Stimulated activated naive CD8-positive, alpha-beta T cell treated with anti-CD3 and anti-CD28 coated beads, Interleukin-15, Interleukin-2, amounts not matched to agents 100 U/mL and 50 U/mL, for 24 hours (primary cell): ENCODE data around the gene TAAR9.
"Not testable (repeated sequence)": the region's sequence is repeated elsewhere in the genome, so short reads cannot be mapped to it uniquely, and the experiment has no call there.

Source experiments
- ATAC-seq: fragments of 150-1000 bp; cut with Tn5 transposase; one replicate; pipeline ENCODE4 v1.10.0; 2021
- DNase-seq: peaks from one replicate; pipeline ENCODE4 v3.0.0; 2021

The TAAR9 gene

GRCh38 chr6:132515386-132515785, 22.7 kb upstream of the TAAR9 start:
- DNase-seq (no peak), ATAC-seq (no peak)

DNA sequence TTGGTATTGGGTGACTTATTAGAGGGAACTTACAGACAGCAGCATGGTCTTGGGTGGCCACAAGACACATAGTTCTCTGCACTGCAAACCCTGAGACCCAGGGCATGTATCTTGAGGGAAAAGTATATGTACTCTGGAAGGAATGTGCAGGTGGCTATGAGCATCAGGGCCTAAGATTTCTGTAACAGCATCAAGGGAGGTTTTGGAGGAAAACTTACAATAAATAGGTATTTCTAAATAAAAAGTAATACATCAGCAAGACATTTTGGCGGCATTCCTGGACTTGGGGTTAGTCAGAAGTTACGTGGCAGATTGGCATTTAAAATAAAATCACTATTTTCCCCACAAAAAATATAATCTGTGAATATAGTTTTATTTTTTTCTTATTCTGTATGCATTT, 17.1 kb upstream of the TAAR9 start:
- no peak for DNase-seq
- ATAC-seq, result no peak

DNA sequence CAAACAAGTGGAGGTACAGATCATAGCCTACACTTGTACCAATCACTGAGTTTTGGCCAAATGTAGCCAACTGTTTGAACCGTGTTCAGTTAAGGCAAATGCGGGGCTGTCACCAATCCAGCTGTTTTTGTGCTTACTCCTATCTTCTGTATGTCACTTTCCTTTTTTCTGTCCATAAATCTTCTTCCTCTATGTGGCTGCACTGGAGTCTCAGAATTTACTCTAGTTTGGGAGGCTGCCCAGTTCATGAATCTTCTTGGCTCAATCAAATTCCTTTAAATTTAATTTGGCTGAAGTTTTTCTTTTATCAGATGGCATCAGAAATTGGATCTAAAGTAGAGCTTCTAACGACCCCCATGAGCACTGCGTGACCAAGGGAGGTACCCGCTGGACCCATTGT, 13.4 kb upstream of the TAAR9 start:
- ATAC-seq (no peak), DNase-seq (no peak)

DNA sequence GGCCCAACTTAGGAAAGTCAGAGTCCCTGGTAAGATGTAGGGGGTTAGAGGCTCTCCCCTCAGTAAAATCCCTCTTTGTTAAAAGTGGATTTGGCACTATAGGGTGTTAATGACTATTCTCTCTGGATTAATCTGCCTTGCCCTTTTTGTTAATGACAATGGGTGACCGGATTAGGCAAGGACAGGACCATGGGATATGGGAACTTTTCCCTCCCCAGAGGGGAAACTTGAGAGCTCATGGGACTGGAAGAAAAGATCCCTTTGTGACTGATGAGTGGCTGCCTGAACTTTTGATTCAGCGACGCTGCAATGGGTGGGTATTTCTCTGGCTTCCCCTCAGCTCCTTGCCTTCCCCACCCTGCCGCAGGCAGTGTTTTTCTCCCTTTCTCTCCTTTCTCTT, 12.2 kb upstream of the TAAR9 start:
- ATAC-seq, result no peak

GRCh38 chr6:132526461-132526860, 11.6 kb upstream of the TAAR9 start:
- no peak for ATAC-seq
- DNase-seq, result no peak

More for the DNA sequence above, 12.2 kb upstream of the TAAR9 start:
- DNase-seq, result no peak

DNA sequence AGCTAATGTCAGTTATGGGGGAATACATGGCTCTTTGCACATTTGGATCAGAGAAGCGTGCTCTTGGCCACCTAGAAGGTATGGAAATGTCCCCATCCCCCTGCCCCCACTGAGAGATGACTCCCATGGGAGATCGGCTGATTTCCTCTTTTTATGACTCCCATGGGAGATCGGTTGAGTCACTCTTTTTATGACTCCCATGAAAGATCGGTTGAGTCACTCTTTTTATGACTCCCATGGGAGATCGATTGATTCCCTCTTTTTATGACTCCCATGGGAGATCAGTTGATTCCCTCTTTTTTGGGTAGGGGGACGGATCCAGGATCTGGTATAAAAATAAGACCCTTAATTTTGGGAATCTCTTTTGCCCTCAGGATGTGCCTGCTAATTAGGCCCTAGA, 10.3 kb upstream of the TAAR9 start:
- ATAC-seq, result no peak
- DNase-seq, result no peak

DNA sequence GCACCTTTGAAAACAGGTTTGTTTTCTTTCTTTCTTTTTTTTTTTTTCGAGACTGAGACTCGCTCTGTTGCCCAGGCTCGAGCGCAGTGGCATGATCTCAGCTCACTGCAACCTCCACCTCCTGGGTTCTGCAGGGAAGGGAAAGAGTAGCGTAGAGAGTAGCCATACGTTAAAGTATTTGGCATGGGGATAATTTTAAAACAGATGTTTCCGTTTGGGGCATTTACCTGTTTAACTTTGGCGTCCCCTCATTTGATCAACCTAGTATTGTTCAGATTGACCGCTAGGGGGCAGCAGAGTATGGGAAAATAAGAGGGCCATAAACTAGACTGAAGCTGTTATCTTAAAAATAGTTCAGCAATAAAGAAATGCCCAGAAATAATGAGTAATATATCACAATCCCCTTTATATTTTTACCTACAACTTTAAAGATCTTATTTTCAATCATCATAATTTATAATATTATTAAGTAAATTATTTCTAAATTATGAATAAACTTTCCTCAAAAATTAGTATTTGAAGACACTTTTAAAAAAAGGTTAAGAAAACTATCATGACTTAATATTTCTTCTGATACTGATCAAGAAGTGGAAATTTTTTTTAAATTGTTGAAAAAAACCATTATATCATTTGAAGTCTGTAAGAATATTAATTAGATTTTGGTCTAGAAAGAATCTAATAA, 7.6 kb upstream of the TAAR9 start:
- DNase-seq (peak; percentile 76), ATAC-seq (peak; percentile 63)

DNA sequence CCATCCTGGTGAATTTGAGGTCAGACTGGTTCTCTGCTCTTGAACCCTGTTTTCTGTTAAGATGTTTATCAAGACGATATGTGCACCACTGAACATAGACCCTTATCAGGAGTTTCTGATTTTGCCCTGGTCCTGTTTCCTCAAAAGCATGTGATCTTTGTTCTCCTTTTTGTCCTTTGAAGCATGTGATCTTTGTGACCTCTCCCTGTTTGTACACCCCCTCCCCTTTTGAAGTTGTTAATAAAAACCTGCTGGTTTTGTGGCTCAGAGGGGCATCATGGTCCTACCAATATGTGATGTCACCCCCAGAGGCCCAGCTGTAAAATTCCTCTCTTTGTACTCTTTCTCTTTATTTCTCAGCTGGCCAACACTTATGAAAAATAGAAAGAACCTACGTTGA, 3.5 kb upstream of the TAAR9 start:
- not testable (repeated sequence) for DNase-seq, ATAC-seq

GRCh38 chr6:132537145-132537544, 932 bp upstream of the TAAR9 start:
- no peak for ATAC-seq
- DNase-seq, result no peak

DNA sequence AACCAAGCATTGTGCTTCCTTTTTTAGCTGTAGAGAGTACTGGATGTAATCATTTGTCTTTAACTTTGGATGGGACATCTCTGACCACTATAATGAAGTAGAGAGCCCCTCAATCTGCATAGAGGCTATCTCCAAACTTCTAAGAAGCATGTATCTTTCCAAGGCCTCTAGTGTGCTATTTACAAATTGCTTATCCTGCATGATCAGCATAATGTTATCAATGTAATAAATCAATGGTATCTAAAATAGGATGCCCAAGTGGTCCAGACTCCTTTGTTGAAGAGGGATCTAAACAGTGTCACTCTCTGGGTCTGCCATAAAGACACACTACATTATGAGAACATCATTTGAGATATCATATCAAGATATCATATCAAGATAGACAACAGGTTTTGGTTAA, 6.7 kb downstream of the TAAR9 start:
- DNase-seq, result no peak
- no peak for ATAC-seq

DNA sequence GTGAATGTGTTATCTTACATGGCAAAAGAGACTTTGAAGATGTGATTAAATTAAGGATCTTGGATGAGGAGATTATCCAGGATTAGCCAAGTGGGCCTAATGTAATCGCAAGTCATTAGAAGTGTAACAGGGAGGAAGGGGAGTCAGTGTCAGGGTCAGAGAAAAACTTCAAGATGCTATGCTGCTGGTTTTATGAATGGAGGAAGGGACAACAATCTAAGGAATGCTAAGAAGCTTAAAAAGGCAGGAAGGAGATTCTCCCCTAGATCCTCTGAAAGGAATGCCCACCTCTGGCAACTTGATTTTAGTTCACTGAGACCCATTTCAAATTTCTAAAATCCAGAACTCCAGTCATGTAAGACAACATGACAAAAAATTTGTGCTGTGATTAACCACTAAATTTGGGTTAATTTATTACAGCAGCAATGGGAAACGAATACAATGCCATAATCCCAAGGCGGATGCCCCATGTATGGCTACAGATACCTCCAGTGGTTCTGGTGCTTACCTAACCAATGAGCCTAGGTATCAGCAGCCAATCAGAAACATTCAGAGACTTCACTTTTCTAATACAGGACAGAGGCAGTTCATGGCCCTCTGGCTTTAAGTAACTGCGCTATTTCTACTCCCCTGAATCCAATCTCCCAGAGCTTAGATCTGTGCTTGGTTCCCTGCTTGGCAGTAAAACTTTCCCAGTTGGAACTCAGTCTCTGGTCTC, 10.8 kb downstream of the TAAR9 start:
- DNase-seq (no peak), ATAC-seq (no peak)

DNA sequence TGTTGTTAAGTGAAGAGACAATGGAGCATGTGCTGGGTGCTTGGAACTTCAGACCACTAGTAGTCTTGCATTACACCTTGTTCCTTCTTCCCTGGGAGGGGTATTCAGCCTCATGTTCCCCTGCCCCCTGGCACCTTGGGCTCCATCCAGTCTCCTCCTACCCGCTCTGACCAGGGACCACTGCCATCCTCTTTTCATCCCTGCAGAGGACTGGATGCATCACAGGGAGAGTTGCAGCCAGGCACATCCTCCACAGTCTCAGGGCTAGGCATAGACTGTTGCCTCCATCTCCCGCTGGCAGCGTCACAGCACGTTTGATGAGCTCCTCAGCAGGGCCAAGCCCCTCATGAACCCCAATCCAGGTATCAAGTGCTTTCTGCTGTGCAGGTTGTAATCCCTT, 13.1 kb downstream of the TAAR9 start:
- ATAC-seq (no peak), DNase-seq (no peak)

DNA sequence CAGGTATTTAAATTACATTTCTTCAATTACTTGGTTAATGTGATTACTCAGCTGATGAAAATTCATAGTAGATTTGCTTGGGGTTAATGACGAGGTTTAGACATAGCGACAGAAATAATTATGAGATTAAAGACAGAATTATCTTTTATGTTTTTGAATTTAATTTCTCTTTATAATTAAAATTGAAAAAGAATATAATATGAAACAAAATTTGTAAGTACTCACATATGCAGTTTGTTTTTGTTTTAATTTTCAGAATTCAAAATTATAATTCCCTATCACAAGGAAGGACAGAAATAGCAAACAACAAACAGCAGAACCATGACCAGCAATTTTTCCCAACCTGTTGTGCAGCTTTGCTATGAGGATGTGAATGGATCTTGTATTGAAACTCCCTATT, 14.3 kb downstream of the TAAR9 start, which contains the start of gene TAAR8:
Gene TAAR8, plus strand, starts transcription at position 301 of the 400 bp plus-strand sequence. Its CDS starts 21 bp downstream, at position 322.
- DNase-seq (no peak), ATAC-seq (no peak)

- not testable (repeated sequence) for DNase-seq, ATAC-seq
Observed at GRCh38 chr6:132560087-132560486, 22.0 kb downstream of the TAAR9 start.

DNA sequence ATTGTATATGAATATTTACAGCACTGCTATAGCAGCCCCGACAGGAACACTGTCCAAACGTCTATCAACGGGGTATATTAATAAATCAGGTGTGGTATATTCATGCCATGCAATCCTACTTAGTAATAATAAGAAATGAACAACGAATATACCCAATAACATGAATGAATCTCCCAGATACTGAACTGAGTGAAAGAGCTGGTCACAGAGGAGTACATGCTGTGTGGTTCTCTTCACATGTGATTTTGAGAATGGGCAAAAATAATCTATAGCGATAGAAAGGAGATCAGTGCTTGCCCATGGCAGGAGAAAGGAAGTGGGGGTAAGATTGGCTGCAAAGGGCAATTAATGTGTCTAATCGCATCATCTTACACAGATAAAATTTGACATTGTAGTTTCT, 28.3 kb downstream of the TAAR9 start:
- DNase-seq (no peak), ATAC-seq (no peak)

DNA sequence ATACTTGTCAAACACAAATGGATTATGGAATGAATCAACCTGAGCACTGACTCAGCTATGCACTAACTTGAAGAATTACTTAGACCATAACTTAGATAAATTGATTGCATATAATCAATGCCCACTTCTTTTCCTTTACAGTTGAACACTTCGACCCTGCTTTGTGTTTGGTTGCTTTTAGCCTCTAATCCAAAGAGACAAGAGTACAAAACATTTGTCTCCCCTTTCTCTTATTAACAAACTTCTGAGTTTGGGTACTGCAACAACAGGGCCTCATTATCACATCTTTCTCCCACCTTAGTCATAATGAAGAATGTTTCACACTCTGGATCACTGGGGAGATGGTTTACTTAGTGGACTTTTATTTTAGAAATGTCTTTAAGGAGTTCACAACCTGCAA, 29.5 kb downstream of the TAAR9 start:
- no peak for ATAC-seq
- DNase-seq, result no peak

GRCh38 chr6:132568611-132569010, 30.5 kb downstream of the TAAR9 start:
- no peak for DNase-seq

DNA sequence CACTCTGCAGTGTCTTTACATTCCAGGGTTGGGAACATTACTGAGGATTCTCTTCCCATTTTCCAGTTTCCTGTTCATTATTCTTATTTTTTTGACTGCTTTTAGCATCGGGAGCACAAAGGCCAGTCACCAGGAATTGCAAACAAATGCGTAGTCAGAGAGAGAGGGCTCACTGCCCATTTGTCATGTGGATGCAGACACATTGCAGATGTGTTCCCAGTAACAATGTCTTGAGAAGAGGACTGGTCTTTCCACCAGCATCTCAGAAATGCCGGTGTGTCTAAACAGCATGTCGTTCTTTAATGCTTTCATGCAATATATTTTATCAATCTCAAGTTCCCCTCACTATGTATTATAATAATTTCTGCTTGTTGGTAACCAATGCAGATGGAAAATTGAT, 31.1 kb downstream of the TAAR9 start:
- no peak for DNase-seq
- ATAC-seq, result no peak

More at GRCh38 chr6:132568611-132569010, 30.5 kb downstream of the TAAR9 start:
- no peak for ATAC-seq

GRCh38 chr6:132570221-132570777, 32.2 kb downstream of the TAAR9 start, which contains the start of gene TAAR6:
Gene TAAR6, plus strand, starts transcription at chr6:132570322. Its CDS starts 0 bp downstream, at chr6:132570322.
- no peak for ATAC-seq
- no peak for DNase-seq

DNA sequence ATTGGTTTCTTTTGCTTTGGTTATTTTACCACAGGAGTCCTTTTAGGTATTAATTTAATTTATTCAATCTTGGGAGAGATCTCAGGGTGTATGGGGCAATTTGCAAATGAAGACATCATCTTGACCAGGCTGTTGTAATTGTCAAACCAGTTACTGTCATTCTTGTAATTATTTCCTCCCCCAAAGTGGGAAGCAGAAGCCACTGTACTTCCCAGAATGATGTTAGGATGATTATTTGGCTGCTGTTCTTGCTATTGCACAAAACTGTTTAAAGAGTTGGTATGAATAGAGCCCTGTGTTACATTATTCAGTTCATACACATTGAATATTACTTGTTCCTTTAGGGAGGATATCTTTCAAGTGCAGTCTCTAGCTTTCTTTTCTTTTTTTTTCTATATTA, 33.7 kb downstream of the TAAR9 start:
- no peak for ATAC-seq
- no peak for DNase-seq

GRCh38 chr6:132584698-132585097, 46.6 kb downstream of the TAAR9 start:
- no peak for DNase-seq
- no peak for ATAC-seq

DNA sequence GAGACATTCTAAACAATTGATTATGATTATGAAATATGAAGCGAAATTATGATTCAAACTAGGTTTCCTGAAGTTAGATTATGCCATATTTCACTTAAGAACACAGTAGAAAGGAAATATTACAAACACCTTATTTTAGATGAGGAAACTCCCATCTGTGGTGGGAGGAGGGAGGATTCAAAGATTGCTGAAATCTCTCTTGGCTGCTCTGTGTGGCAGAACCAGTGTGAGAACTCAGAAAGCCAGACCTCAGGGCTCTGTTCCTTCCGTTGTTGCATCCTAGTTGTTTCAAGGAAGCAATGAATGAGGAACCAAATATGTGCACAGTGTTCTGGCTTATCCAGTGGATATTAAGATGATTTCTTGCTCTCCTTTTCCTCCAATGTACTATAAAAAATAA, 49.3 kb downstream of the TAAR9 start:
- ATAC-seq, result no peak
- DNase-seq, result no peak
